ENCODE measurements around the gene SAMD5. TPM values are rescaled to one million over a fixed set of nuclear protein-coding genes. Genes with fewer than 3 reads are reported as not detected.

Gene SAMD5
- total and polyA plus RNA-seq, 2 experiments from 2014 or later: 0.03 TPM; not detected in 1

DNA sequence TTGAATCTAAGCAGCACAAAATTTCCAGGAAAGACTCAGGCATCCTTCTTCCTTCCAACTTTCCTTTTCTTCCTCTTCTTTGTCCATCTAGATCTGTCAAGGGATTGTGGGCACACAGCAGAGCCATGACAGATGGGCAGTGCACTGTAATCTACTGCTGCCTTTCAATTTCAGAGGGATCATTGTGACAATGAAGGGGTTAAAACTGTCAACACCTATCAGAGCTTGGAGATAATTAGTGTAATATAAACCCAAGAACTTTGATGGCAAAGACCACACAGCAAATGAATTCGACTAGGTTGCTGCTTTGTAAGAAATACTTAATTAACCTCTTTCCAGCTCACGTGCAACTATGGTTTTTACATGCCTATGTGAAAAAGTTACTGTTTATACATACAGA, 55.0 kb downstream of the SAMD5 start:
- Histone ChIP-seq H3K4me1 (ENCODE audit: insufficient read depth) (no peaks in the 10 kb centered on the region), H3K27ac (ENCODE audit: low read depth) (no peak overlapping the region), H3K4me3 (no peak overlapping the region), H3K36me3 (ENCODE audit: insufficient read depth) (no peaks in the 10 kb centered on the region), H2AFZ (no peak overlapping the region), H3F3A (replicated peaks; ENCODE audit: low read depth) (no peaks in the 10 kb centered on the region), H3K79me2 (replicated peaks; ENCODE audit: insufficient read depth) (no peaks in the 10 kb centered on the region), H3K27me3 (ENCODE audit: insufficient read depth) (no peaks in the 10 kb centered on the region), H3K9me2 (ENCODE audit: insufficient read depth) (no peaks in the 10 kb centered on the region), H4K20me1 (replicated peaks; ENCODE audit: insufficient read depth) (no peaks in the 10 kb centered on the region), H3K4me2 (no peak overlapping the region)
- ATAC-seq (no peak), DNase-seq (ENCODE audit: low spot score) (no peak)
- H3K27me3 Mint-ChIP-seq (ENCODE audit: insufficient read depth, low read depth, poor library complexity): no peaks in the 10 kb centered on the region
- no peaks in the 10 kb centered on the region for H3K9me3 Mint-ChIP-seq
- TF ChIP-seq ZNF114 (CRISPR knock-in tag; IDR thresholded peaks at IDR 0.05) (no peak), POLR2AphosphoS5 (IDR thresholded peaks at IDR 0.05; ENCODE audit: low read depth) (no peak), NANOG (IDR thresholded peaks at IDR 0.05; ENCODE audit: borderline replicate concordance) (no peak), EZH2 (IDR thresholded peaks at IDR 0.05; ENCODE audit: low read depth, unreplicated experiment) (no peak), STAT1 (IDR thresholded peaks at IDR 0.05; ENCODE audit: unreplicated experiment) (no peak), CREB1 (CRISPR knock-in tag; IDR thresholded peaks at IDR 0.05; ENCODE audit: low read depth) (no peak)
- TF ChIP-seq, protein P1, sequence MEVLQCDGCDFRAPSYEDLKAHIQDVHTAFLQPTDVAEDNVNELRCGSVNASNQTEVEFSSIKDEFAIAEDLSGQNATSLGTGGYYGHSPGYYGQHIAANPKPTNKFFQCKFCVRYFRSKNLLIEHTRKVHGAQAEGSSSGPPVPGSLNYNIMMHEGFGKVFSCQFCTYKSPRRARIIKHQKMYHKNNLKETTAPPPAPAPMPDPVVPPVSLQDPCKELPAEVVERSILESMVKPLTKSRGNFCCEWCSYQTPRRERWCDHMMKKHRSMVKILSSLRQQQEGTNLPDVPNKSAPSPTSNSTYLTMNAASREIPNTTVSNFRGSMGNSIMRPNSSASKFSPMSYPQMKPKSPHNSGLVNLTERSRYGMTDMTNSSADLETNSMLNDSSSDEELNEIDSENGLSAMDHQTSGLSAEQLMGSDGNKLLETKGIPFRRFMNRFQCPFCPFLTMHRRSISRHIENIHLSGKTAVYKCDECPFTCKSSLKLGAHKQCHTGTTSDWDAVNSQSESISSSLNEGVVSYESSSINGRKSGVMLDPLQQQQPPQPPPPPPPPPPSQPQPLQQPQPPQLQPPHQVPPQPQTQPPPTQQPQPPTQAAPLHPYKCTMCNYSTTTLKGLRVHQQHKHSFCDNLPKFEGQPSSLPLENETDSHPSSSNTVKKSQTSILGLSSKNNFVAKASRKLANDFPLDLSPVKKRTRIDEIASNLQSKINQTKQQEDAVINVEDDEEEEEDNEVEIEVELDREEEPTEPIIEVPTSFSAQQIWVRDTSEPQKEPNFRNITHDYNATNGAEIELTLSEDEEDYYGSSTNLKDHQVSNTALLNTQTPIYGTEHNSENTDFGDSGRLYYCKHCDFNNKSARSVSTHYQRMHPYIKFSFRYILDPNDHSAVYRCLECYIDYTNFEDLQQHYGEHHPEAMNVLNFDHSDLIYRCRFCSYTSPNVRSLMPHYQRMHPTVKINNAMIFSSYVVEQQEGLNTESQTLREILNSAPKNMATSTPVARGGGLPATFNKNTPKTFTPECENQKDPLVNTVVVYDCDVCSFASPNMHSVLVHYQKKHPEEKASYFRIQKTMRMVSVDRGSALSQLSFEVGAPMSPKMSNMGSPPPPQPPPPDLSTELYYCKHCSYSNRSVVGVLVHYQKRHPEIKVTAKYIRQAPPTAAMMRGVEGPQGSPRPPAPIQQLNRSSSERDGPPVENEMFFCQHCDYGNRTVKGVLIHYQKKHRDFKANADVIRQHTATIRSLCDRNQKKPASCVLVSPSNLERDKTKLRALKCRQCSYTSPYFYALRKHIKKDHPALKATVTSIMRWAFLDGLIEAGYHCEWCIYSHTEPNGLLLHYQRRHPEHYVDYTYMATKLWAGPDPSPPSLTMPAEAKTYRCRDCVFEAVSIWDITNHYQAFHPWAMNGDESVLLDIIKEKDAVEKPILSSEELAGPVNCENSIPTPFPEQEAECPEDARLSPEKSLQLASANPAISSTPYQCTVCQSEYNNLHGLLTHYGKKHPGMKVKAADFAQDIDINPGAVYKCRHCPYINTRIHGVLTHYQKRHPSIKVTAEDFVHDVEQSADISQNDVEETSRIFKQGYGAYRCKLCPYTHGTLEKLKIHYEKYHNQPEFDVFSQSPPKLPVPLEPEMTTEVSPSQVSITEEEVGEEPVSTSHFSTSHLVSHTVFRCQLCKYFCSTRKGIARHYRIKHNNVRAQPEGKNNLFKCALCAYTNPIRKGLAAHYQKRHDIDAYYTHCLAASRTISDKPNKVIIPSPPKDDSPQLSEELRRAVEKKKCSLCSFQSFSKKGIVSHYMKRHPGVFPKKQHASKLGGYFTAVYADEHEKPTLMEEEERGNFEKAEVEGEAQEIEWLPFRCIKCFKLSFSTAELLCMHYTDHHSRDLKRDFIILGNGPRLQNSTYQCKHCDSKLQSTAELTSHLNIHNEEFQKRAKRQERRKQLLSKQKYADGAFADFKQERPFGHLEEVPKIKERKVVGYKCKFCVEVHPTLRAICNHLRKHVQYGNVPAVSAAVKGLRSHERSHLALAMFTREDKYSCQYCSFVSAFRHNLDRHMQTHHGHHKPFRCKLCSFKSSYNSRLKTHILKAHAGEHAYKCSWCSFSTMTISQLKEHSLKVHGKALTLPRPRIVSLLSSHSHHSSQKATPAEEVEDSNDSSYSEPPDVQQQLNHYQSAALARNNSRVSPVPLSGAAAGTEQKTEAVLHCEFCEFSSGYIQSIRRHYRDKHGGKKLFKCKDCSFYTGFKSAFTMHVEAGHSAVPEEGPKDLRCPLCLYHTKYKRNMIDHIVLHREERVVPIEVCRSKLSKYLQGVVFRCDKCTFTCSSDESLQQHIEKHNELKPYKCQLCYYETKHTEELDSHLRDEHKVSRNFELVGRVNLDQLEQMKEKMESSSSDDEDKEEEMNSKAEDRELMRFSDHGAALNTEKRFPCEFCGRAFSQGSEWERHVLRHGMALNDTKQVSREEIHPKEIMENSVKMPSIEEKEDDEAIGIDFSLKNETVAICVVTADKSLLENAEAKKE (CRISPR knock-in tag; IDR thresholded peaks at IDR 0.05): no peak
- H3K36me3 Mint-ChIP-seq (ENCODE audit: low read depth): no peaks in the 10 kb centered on the region
- H3K27ac Mint-ChIP-seq: no peak overlapping the region
- H3K4me3 Mint-ChIP-seq: no peak overlapping the region
- peaks cover 6% of the 10 kb centered on the region for H3K4me1 Mint-ChIP-seq

DNA sequence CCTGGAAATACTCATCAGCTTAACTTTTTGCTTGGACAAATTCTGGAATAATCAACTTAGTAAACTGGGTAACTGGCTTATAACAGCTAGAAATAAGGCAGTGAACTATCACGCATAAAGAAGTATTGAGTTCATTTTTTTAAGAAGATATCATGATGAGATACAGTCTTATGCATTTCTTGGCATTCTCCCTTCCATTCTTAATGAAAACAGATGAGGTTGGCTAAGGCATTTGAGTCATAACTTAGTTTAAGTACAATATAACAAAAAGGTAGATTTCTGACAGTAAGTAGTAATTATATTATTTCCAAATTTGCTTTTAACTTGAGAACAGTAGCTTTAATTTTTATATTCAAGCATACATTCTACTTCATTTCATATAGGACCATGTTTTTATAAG, 56.1 kb downstream of the SAMD5 start:
- H2AFZ ChIP-seq: no peak overlapping the region
- TF ChIP-seq ZNF114 (CRISPR knock-in tag; IDR thresholded peaks at IDR 0.05) (no peak), JUNB (IDR thresholded peaks at IDR 0.05; ENCODE audit: unreplicated experiment) (no peak), POLR2AphosphoS5 (IDR thresholded peaks at IDR 0.05; ENCODE audit: low read depth) (no peak), EZH2 (IDR thresholded peaks at IDR 0.05; ENCODE audit: low read depth, unreplicated experiment) (no peak), STAT1 (IDR thresholded peaks at IDR 0.05; ENCODE audit: unreplicated experiment) (no peak), NANOG (IDR thresholded peaks at IDR 0.05; ENCODE audit: borderline replicate concordance) (no peak)
- ATAC-seq (no peak), DNase-seq (ENCODE audit: low spot score) (no peak)
- no peak overlapping the region for H3K4me3 ChIP-seq
- H3K4me2 ChIP-seq: no peak overlapping the region
- H3K9me2 ChIP-seq (ENCODE audit: insufficient read depth): no peaks in the 10 kb centered on the region
- no peaks in the 10 kb centered on the region for H3K36me3 ChIP-seq (ENCODE audit: insufficient read depth)
- H3K4me3 Mint-ChIP-seq: no peak overlapping the region
- H4K20me1 ChIP-seq (replicated peaks; ENCODE audit: insufficient read depth): no peaks in the 10 kb centered on the region
- no peaks in the 10 kb centered on the region for H3K27me3 Mint-ChIP-seq (ENCODE audit: insufficient read depth, low read depth, poor library complexity)
- no peaks in the 10 kb centered on the region for H3K4me1 Mint-ChIP-seq
- H3K27ac ChIP-seq (ENCODE audit: low read depth): no peak overlapping the region
- H3K79me2 ChIP-seq (replicated peaks; ENCODE audit: insufficient read depth): no peaks in the 10 kb centered on the region
- no peaks in the 10 kb centered on the region for H3F3A ChIP-seq (replicated peaks; ENCODE audit: low read depth)
- no peaks in the 10 kb centered on the region for H3K27me3 ChIP-seq (ENCODE audit: insufficient read depth)
- H3K36me3 Mint-ChIP-seq (ENCODE audit: low read depth): no peaks in the 10 kb centered on the region
- no peak overlapping the region for H3K27ac Mint-ChIP-seq
- H3K4me1 ChIP-seq (ENCODE audit: insufficient read depth): no peaks in the 10 kb centered on the region
- no peaks in the 10 kb centered on the region for H3K9me3 Mint-ChIP-seq

All from GM23338 (cell line).